ENCODE measurements around the gene GBF1.

GBF1 gene

GRCh38 chr10:102382871-102383270 lies 137.5 kb downstream of the GBF1 start:
- Mint-ChIP-seq H3K4me1 (peaks cover 14 to 20% of the 10 kb centered on the region in 2 donors), H3K36me3 (peaks cover 29 to 33% of the 10 kb centered on the region in 2 donors), H3K9me3 (no peaks in the 10 kb centered on the region), H3K4me3 (no peak overlapping the region), H3K27ac (no peak overlapping the region), H3K27me3 (no peaks in the 10 kb centered on the region)
- ATAC-seq (replicated peaks) (no peak), DNase-seq (no peak)

DNA sequence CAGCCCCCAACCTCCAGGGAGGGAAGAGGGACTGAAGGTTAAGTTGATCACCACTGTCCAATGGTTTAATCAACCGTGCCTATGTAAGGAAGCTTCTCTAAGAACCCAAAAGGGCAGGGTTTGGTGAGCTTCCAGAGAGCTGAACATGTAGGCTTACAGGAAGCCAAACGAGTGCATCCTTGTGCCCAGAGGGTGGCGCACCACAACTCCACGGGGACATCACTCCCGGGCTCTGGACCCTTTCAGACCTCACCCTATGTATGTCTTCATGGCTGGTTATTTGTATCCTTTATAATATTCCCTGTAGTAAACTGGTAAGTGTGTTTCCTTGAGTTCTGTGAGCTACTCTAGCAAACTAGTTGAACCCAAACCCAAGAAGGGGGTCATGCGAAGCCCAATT lies 138.7 kb downstream of the GBF1 start:
- H3K27me3 Mint-ChIP-seq = no peaks in the 10 kb centered on the region
- peak overlapping the region; percentile 31 for H3K27ac Mint-ChIP-seq
- H3K36me3 Mint-ChIP-seq = peaks cover 27 to 28% of the 10 kb centered on the region in 2 donors
- H3K4me3 Mint-ChIP-seq = no peak overlapping the region
- H3K9me3 Mint-ChIP-seq = no peaks in the 10 kb centered on the region
- peak in 1 of 2 donors; percentile 27 for ATAC-seq (replicated peaks)
- H3K4me1 Mint-ChIP-seq = peaks cover 14 to 20% of the 10 kb centered on the region in 2 donors
- no peak for DNase-seq

DNA sequence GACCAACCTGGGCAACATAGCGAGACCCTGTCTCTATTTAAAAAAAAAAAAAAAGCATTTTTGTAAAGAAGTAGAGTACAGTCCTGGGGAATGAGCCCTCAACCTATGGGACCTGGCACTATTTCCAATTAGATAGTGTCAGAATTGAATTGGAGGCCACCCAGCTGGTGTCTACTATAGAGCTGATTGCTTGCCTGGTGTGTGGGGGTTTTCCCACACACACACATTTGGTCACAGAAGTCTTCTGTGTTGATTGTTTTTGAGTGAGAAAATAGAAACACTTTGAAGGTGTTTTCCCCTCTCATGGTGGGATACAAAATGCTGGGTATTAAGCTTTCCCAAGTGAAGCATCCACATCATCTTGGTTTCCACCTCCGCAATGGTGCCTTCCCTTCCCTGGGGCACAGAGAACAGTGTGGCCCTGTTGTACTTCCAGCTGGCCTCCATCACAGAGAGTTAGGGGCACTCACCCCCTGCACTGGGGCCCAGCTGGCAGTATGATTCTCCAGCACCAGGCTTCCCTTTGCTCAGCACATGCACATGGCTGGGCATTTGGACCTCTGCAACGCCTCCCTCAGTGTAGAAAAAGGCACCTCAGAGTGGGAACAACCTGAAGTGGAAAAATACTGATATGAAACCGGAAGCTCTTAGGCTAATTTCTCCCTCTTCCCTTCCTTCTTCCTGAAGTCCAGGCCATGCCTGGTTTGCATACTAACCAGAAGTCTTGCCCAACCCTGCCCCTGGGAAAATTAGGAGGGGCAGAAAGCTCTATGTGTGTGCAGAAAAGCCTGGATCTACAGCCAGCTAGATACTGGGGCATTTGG lies 139.5 kb downstream of the GBF1 start:
- DNase-seq (no peak), ATAC-seq (replicated peaks) (peak; percentile 63 to 69)
- Mint-ChIP-seq H3K4me3 (no peak overlapping the region), H3K4me1 (peaks cover 14 to 20% of the 10 kb centered on the region in 2 donors), H3K27me3 (no peaks in the 10 kb centered on the region), H3K36me3 (peaks cover 23% of the 10 kb centered on the region in 2 donors), H3K9me3 (no peaks in the 10 kb centered on the region), H3K27ac (peak overlapping the region; percentile 57)

- ATAC-seq (replicated peaks) = no peak
- no peaks in the 10 kb centered on the region for H3K27me3 Mint-ChIP-seq
- H3K9me3 Mint-ChIP-seq = no peaks in the 10 kb centered on the region
- H3K4me3 Mint-ChIP-seq = no peak overlapping the region
- H3K4me1 Mint-ChIP-seq = peaks cover 19 to 23% of the 10 kb centered on the region in 2 donors
- peaks cover 5 to 7% of the 10 kb centered on the region in 2 donors for H3K36me3 Mint-ChIP-seq
- DNase-seq = no peak
- no peak overlapping the region for H3K27ac Mint-ChIP-seq
Measured at GRCh38 chr10:102389894-102390293, 144.6 kb downstream of the GBF1 start.

- no peak overlapping the region for H3K4me3 Mint-ChIP-seq
- ATAC-seq (replicated peaks) (no peak), DNase-seq (no peak)
- no peaks in the 10 kb centered on the region for H3K27me3 Mint-ChIP-seq
- H3K4me1 Mint-ChIP-seq = peaks cover 25 to 26% of the 10 kb centered on the region in 2 donors
- no peaks in the 10 kb centered on the region for H3K9me3 Mint-ChIP-seq
- peak overlapping the region; percentile 49 for H3K27ac Mint-ChIP-seq
- H3K36me3 Mint-ChIP-seq = peaks cover 17 to 27% of the 10 kb centered on the region in 2 donors
Measured at GRCh38 chr10:102392306-102392705, 147.0 kb downstream of the GBF1 start.

DNA sequence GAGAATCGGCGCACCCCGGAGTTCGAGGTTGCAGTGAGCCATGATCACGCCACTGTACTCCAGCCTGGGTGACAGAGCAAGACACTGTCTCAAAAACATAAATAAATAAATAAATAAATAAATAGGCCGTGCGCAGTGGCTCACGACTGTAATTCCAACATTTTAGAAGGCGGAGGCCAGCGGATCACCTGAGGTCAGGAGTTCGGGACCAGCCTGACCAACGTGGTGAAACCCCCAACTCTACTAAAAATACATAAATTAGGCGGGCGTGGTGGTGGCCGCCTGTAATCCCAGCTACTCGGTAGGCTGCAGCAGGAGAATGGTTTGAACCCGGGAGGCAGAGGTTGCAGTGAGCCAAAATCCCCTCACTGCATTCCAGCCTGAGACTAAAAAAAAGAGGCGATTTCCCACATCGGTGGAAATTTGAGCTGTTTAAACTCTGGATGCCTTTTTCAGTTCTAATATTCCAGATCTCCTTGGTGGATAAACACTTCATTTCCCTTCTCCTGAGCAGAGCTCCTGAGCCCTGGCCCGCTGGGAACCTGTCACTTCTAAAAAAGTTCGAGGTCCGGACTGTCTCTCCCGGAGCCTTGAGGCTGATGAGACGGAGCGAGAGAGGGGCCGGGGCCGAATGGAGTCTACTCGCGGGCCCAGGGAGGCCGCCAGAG lies 148.2 kb downstream of the GBF1 start:
- peak overlapping the region; percentile 100 for H3K27ac Mint-ChIP-seq
- H3K36me3 Mint-ChIP-seq = peaks cover 27 to 39% of the 10 kb centered on the region in 2 donors

DNA sequence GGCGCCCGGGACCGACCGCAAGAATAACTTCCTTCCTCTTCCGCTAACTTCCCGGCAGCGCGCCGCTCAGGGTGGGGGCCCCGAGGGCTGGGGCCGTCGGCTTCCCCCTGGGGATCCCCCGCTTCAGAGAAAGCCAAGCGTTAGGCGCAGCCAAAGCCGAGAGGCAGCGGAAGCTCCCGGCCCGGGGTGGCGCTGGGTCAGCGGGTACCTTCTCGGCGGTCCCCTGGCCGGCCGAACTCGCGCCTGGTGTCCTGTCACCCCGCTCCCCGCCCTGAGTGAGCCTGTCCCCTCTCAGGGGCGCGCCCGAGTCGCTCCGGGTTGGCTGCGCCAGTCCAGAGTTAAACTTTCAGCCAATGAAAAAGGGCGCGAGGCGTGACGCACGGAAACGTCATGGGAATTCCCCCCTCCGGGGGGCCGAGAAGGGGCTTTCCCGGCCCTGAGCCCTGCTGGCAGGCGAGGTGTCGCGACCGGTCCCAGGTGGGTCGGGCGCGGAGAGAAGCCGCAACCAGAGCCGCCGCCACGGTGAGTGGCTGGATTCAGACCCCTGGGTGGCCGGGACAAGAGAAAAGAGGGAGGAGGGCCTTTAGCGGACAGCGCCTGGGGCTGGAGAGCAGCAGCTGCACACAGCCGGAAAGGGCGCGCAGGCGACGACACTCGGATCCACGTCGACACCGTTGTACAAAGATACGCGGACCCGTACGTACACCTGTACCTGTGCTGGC lies 148.9 kb downstream of the GBF1 start:
- no peaks in the 10 kb centered on the region for H3K27me3 Mint-ChIP-seq
- no peaks in the 10 kb centered on the region for H3K9me3 Mint-ChIP-seq
- peak; percentile 85 for ATAC-seq (replicated peaks)
- H3K4me1 Mint-ChIP-seq = peaks cover 36 to 44% of the 10 kb centered on the region in 2 donors
- DNase-seq = peak; percentile 99
- peak overlapping the region; percentile 92 to 97 for H3K4me3 Mint-ChIP-seq
- H3K27ac Mint-ChIP-seq = peak overlapping the region; percentile 100
- H3K36me3 Mint-ChIP-seq = peaks cover 31 to 42% of the 10 kb centered on the region in 2 donors

More for the DNA sequence above, 148.2 kb downstream of the GBF1 start:
- ATAC-seq (replicated peaks) = no peak
- Mint-ChIP-seq H3K4me1 (peaks cover 33 to 38% of the 10 kb centered on the region in 2 donors), H3K4me3 (peak overlapping the region; percentile 92 to 97), H3K27me3 (no peaks in the 10 kb centered on the region), H3K9me3 (no peaks in the 10 kb centered on the region)
- DNase-seq = no peak

GRCh38 chr10:102394801-102395399 lies 149.6 kb downstream of the GBF1 start:
- Mint-ChIP-seq H3K36me3 (peaks cover 37 to 49% of the 10 kb centered on the region in 2 donors), H3K27ac (peak overlapping the region; percentile 100), H3K9me3 (no peaks in the 10 kb centered on the region), H3K4me1 (peaks cover 40 to 50% of the 10 kb centered on the region in 2 donors), H3K27me3 (no peaks in the 10 kb centered on the region), H3K4me3 (peak overlapping the region; percentile 92 to 97)
- ATAC-seq (replicated peaks) (peak; percentile 31 to 33), DNase-seq (peak; percentile 82)

- Mint-ChIP-seq H3K4me1 (peaks cover 46 to 55% of the 10 kb centered on the region in 2 donors), H3K27me3 (no peaks in the 10 kb centered on the region), H3K4me3 (peak within 1 kb of the TSS; percentile 92 to 97), H3K27ac (peak within 1 kb of the TSS; percentile 100), H3K9me3 (no peaks in the 10 kb centered on the region), H3K36me3 (peaks cover 44 to 55% of the 10 kb centered on the region in 2 donors)
- ATAC-seq (replicated peaks) (peak; percentile 32 to 40), DNase-seq (peak; percentile 88)
Measured at GRCh38 chr10:102395400-102396316, 150.3 kb downstream of the GBF1 start, which contains the start of gene NFKB2. Gene NFKB2, plus strand, starts transcription at chr10:102395705. Its CDS starts 255 bp downstream, at chr10:102395960.

GRCh38 chr10:102396317-102396650 lies 151.0 kb downstream of the GBF1 start:
- Mint-ChIP-seq H3K27ac (peak overlapping the region; percentile 100), H3K4me3 (peak overlapping the region; percentile 92 to 97), H3K36me3 (peaks cover 44 to 58% of the 10 kb centered on the region in 2 donors), H3K27me3 (no peaks in the 10 kb centered on the region), H3K9me3 (no peaks in the 10 kb centered on the region), H3K4me1 (peaks cover 43 to 60% of the 10 kb centered on the region in 2 donors)
- ATAC-seq (replicated peaks) = no peak
- DNase-seq = peak; percentile 10

- Mint-ChIP-seq H3K27me3 (no peaks in the 10 kb centered on the region), H3K9me3 (no peaks in the 10 kb centered on the region), H3K36me3 (peaks cover 46 to 62% of the 10 kb centered on the region in 2 donors), H3K4me1 (peaks cover 43 to 65% of the 10 kb centered on the region in 2 donors), H3K4me3 (peak overlapping the region; percentile 92 to 97), H3K27ac (peak overlapping the region; percentile 100)
- no peak for ATAC-seq (replicated peaks)
- no peak for DNase-seq
Measured at GRCh38 chr10:102396730-102397151, 151.4 kb downstream of the GBF1 start.

DNA sequence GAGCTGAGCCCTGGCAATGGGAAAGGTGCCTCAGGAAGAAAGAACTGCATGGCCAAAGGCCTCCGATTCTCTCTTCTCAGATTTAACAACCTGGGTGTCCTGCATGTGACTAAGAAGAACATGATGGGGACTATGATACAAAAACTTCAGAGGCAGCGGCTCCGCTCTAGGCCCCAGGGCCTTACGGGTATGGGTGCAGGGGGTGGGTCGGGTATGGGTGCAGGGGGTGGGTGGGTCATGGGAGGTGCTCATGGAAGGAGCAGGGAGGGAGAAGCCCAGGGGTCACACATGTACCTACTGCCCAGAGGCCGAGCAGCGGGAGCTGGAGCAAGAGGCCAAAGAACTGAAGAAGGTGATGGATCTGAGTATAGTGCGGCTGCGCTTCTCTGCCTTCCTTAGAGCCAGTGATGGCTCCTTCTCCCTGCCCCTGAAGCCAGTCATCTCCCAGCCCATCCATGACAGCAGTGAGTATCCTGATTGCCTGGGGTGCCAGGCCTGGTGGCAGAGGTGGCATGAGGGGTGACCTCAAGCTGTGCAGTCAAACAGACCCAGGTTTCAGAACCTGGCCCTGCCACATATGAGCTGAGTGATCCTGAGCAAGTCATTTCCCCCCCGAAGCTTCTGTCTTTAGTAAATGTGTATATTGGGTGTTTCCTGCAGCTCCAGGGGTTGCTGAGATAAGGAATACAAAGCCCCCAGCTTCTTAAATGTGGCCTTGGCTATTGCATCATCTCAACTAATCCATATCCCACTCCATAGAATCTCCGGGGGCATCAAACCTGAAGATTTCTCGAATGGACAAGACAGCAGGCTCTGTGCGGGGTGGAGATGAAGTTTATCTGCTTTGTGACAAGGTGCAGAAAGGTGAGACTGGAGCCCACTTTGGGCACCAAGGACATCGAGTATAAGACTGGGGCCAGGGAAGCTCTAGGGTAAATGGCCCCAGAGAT lies 152.2 kb downstream of the GBF1 start:
- no peaks in the 10 kb centered on the region for H3K27me3 Mint-ChIP-seq
- H3K9me3 Mint-ChIP-seq = no peaks in the 10 kb centered on the region
- no peak for ATAC-seq (replicated peaks)
- no peak for DNase-seq
- H3K27ac Mint-ChIP-seq = peak overlapping the region; percentile 100
- peaks cover 50 to 70% of the 10 kb centered on the region in 2 donors for H3K36me3 Mint-ChIP-seq
- H3K4me1 Mint-ChIP-seq = peaks cover 43 to 72% of the 10 kb centered on the region in 2 donors
- peak overlapping the region; percentile 92 to 97 for H3K4me3 Mint-ChIP-seq
